ENCODE measurements around the gene FBXO24.
A peak's percentile ranks its signal among the peaks of the same experiment; 100 is the strongest.

The FBXO24 gene

DNA sequence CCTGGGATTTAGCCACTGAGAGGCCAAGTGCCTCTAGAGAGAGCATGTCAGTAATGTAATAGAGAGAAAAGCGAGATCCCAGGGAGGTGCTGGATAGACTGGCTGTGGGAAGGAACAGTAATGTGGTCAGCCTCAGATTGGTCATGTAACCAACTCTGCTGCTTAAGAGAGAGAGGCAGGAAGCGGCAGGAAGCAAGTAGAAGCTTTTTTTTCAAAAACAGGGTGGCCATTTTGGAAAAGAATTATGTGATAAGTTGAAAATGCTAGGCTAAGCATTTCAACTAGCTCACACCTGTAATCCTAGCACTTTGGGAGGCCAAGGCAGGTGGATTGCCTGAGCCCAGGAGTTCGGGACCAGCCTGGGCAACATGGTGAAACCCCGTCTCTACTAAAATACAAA is 12.3 kb downstream of the FBXO24 start:
- no peak for DNase-seq

DNA sequence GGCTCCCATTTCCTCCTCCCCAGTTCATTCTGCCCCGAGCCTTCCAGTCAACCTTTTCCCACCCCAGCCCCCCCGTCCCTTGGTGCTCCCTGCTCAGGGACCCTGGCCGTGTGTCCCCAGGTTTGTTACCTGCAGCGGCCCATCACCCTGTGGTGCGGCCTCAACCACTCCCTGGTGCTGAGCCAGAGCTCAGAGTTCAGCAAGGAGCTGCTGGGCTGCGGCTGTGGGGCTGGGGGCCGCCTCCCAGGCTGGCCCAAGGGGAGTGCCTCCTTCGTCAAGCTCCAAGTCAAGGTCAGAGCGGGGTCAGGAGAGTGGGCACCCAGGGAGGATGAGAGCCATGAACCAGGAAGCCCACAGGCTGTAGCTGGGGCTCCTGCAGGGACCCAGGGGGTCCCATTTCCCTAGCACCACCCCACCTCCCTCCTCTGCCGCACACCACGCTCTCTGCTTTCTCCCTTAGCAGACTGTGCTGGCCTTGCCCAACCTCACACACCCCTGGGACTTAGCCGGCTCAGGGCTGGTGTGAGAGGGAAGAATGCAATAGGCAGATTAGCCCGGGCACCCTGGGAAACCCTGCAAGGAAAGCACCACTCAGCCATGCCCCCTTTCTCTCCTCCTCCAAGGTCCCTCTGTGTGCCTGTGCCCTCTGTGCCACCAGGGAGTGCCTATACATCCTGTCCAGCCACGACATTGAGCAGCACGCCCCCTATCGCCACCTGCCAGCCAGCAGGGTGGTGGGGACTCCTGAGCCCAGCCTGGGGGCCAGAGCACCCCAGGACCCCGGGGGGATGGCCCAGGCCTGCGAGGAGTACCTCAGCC is 14.0 kb downstream of the FBXO24 start:
- no peak for DNase-seq

DNA sequence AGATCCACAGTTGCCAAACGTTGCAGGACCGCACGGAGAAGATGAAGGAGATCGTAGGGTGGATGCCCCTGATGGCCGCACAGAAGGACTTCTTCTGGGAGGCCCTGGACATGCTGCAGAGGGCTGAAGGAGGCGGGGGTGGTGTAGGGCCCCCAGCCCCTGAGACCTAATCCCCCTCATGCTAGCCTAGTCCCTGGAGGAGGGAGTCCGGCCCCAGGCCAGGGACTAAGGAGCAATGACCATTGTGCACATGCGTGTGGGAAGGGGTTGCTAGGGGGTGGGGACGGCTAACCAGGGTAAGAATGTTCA is 14.6 kb downstream of the FBXO24 start:
- no peak for DNase-seq

DNA sequence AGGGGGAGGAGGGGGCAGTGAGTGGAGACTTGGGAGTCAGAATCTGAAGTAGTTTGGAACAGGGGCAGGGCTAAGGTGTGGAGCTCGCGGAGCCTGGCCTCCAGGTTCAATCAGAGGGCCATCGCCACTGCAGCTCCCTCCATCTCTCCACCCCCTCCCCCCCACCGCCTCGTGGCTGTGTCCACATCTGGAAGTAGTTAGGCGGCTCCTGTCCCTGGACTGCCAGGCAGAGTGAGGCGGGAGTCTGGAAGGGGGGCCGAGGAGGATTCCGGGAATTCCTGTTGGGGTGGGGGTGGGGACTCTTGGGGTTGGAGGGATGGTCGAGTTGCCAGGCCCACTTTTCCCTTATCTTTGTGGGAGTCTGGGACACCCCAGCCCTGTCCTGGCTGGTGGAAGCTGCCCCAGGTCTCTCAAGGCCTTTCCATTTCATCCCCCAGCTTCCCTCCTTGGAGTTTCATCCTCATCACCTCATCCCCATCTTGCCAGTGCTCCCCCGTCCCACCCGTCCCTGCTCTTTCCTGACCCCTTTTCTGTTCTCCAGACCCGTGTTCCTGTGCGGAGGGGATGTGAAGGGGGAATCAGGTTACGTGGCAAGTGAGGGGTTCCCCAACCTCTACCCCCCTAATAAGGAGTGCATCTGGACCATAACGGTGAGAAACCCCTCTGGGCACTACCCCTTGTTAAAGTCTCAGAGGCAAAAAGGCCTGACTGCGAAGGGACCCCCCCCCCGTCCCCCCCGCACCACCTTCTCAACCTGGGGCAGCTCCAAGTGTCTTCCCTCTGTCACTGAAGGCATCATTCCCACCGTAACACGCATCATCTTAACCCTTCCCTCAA is 17.0 kb downstream of the FBXO24 start:
- DNase-seq = no peak

DNA sequence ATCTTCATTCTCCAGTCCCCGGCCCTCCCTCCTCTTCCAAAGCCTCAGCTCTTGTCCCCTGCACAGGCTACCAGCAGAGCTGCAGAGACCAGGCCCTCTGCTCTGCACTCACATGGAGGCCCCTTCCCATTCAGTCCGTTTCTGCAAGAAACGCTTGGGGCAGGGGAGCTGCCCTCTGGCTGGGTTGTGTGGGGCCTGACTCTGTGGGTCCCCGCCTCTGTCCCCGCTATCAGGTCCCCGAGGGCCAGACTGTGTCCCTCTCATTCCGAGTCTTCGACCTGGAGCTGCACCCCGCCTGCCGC is 17.5 kb downstream of the FBXO24 start:
- no peak for DNase-seq

DNA sequence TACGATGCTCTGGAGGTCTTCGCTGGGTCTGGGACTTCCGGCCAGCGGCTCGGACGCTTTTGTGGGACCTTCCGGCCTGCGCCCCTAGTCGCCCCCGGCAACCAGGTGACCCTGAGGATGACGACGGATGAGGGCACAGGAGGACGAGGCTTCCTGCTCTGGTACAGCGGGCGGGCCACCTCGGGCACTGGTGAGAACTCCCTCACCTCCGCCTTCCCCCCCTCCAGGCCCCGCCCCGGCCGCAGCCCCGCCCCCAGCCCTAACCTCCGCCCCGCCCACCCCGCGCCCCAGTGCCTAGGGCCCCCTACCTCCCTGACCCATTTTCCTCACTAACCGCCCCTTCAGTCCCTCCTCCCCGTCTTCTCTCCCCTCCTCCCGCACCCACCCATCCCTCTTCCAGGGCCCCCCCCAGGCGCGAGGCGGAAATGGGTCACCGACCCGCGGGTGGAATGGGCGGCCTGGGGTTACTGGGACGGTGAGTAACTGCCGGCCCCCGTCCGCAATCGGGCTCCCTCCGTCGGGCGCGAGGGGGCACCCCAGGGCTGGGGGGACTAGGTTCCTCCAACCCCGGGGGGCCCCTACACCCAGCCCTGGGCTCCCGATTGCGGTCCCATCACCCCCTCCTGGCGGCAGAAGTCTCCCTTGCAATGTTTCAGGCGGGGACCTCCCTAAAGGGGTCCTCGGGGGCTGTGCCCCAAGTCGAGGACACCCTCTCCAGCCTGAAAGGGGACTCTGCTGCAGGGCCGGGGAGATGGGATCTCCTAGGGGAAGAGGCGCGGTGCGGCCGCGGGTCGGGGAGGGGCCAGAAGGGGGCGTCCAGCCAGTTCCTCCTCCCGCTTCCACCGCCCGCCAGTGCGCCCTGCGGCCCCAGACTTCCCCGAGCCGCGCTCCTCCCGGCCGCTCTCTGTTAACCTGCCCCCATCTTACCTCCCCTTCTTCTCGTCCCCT is 18.2 kb downstream of the FBXO24 start:
- DNase-seq = peak; percentile 31

DNA sequence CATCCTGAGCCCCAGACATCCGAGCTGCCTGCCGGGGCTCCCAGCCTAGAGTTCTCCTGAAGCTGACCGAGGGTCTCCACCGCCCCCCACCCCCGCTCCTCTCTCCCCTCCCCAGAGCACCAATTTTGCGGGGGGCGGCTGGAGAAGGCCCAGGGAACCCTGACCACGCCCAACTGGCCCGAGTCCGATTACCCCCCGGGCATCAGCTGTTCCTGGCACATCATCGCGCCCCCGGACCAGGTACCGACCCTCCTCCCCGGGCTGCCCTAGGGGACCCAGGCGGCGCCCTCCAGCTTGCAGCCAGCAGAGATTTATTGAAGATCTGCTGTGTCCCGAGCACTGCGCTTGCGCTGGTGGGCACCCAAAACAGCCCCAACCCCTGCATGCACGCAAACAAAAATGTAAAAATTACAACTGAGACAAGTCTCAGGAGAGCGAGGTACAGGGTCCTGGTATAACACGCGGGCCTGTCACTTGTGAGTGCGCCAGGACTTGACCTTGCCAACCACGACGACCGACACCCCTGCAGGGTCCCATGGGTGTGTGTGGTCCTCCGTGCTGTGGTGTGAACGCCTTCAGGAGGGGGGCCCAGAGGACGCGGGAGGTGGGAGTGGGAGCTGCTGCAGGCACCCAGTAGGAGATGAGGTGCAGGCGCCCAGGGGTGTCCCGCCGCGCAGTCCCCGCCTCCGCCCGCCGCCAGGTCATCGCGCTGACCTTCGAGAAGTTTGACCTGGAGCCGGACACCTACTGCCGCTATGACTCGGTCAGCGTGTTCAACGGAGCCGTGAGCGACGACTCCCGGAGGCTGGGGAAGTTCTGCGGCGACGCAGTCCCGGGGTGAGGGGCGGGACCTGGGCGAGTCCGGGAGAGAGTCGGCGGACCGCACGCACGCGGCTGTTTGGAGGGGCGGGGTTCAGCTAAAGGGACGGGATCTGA is 19.1 kb downstream of the FBXO24 start:
- no peak for DNase-seq

DNA sequence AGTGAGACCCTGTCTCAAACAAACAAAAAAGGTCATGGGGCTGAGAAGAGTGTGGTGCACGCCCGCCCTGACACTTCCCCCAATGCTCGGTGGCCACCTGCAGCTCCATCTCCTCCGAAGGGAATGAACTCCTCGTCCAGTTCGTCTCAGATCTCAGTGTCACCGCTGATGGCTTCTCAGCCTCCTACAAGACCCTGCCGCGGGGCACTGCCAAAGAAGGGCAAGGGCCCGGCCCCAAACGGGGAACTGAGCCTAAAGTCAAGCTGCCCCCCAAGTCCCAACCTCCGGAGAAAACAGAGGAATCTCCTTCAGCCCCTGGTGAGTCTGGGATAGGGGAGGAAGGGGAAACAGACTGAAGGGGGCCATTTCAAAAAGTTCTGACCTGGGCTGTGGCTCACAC is 20.2 kb downstream of the FBXO24 start:
- no peak for DNase-seq

DNA sequence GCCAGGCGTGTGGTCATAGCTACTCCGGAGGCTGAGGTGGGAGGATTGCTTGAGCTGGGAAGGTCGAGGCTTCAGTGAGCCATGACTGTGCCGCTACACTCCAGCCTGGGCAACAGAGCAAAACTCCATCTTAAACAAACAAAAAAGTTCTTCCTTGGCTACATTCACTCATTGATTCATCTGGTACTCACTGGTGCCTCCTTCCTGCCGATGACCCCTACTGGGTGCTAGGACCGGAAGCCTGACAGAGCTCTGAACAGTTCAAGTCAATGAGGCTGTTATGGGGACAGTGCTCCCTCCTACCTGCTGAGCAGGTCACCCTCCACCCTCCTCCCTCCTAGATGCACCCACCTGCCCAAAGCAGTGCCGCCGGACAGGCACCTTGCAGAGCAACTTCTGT is 21.0 kb downstream of the FBXO24 start:
- no peak for DNase-seq

DNA sequence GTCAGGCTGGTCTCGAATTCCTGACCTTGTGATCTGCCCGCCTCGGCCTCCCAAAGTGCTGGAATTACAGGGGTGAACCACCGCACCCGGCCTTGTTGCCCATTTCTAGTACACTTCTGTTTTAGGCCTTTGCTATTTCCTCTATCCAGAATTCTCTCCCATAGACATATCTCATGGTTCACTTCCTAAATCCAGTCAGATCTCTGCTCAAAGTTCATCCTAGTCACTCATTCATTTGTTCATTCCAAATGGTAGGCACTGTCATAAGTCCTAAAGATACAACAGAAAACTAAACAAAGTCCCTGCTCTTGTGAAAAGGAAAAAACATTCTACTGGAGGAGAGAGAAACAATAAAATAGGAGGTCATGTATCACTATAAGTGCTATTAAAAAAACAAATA is 23.8 kb downstream of the FBXO24 start:
- DNase-seq = no peak

DNA sequence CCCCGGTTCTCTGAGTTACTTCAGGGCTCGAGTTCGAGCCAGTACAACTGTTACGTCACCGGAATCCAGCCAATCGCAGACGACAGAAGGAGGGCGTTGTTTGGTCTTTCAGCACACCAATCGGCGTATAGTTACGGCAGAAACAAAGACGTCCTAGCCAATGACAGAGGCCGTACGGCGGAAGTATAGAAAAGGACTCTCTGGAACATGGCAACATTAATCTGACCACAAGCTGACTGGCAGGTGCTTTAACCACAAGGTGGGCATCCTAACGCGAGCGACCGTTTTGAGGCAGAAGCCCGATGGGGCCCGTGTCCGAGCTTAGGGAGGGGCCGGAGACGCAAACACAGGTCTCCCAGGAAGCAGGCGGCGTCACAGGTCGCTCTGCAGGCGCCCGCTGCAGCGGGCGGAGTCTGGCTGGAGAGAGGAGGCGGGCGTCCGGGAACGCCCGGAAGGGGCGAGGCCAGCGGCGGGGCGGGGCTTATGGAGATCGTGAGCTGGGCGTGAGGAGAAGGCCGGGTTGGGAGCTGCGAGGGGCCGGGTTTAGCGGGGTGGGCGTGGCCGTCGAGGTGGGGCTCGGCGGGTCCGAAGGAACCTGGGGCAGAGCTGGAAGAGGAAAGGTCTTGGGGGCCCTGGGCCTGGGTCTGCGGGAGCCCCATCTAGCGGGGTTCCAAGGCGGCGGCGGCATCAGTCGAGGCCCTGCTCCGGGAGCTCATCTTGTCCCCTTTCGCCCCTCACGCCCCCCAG is 26.0 kb downstream of the FBXO24 start, which contains the start of gene MOSPD3:
MOSPD3 (plus strand) TSS at position 558 of the 747 bp plus-strand sequence. CDS start 252 bp downstream, outside the sequence.
- DNase-seq = peak; percentile 99

DNA sequence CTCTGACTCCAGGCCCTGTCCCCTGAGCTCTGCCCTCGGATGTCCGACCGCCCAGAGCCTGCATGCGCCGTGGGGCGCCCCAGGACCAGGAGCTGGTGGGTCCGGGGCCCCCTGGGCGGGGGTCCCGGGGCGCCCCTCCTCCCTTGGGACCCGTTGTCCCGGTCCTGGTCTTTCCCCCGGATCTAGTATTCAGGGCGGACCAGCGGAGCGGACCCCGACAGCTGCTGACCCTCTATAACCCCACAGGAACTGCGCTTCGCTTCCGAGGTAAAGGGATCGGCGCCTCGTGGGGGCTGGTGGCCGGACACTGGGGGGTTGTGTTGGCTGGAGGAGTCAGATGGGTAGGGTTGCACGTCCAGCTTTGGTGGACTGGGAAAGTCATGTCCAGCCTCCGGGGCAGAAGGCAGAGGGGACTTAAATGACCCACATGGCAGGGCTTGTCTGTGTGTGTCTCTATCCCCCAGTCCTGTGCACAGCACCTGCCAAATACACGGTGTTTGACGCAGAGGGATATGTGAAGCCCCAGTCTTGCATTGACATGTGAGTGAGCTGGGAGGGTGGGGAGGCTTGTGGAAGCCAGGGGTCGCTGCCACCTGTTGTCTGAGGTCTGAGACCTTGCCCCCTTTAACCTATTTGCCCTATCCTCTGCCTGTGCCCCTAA is 26.7 kb downstream of the FBXO24 start:
- no peak for DNase-seq

DNA sequence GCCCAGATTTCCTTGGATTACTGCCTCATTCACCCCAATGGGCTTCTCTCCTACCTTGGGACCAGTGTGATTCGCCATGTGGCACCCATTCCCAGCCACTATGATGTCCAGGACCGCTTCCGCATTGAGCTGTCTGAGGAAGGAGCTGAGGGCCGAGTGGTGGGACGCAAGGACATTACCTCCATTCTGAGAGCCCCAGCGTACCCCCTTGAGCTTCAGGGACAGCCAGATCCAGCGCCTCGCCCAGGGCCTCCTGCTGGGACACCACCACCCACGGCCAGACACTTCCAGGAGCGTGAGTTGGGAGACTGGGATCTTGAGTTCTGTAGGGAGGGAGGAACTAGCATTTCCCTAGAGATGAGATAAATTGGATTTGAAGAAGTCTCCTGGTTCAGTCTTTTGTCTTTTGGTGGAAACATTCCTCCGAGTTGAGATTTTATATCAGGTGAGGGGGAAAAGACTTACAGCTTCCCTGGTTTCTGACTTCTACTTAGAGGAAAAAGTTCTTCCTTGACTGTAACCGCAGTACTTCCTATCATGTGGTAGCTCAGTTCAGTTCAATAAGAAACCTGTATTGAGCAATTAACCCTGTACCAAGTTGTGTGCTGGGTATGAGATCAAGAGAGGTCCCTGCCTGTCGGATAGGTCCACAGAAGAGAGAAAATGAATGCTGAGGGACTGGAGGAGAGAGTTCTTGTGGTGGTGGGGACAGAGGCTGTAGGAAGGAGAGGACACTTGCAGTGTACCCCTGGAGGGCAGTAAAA is 27.5 kb downstream of the FBXO24 start:
- no peak for DNase-seq

DNA sequence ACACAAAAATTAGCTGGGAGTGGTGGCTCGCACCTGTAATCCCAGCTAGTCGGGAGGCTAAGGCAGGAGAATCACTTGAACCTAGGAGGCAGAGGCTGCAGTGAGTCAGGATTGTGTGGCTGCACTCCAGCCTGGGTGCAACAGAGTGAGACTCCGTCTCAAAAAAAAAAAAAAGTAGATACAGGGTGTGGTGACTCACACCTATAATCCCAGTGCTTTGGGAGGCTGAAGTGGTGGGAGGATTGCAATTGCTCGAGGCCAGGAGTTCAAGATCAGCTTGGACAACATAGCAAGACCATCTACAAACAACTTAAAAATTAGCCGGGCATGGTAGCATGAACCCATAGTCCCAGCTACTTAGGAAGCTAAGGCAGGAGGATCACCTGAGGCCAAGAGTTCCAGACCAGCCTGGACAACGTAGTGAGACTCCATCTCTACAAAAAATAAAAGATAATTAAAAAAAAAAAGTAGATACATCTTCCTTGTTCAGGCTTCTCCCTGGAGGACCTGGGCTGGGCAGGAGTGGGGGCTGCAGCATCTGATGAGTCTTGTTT is 28.3 kb downstream of the FBXO24 start:
- DNase-seq = no peak

DNA sequence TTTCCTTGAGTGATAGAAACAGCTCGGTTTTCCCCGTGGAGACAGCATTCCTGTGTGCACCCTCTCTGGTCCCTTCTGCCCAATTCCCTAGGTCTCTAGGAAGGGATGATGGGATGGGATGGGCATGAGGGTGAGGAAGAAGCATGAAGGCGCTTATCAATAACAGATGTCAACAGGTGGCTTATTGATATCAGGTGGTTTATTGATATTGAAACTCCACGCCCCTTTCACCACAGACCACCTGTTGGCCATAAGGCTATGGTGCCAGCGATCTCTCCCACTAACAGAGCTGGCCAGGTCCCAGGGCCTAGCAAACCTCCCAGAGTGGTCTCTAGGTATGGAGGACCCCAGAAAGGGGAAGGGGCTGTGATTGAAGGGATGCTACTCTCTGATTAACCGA is 34.1 kb downstream of the FBXO24 start:
- DNase-seq = no peak

DNA sequence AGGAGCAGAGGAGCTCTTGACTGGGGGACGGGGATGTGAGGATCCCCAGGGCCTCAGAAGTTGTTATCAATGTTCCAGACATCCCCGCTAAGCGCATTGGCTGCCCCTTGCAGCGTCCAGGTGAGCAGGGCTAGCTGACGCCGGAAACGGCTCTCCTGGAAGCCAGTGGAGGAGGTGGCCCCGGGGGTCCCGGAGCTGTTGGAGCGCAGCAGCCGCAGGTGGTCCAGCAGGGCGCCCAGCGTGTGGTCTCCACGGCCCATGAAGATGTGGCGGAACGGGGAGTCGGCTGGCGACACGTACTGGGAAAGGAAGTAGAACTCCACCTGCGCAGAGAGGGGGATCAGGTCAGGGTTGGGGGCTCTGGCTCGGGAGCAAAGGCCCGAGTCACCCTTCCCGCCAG is 34.7 kb downstream of the FBXO24 start:
- no peak for DNase-seq

DNA sequence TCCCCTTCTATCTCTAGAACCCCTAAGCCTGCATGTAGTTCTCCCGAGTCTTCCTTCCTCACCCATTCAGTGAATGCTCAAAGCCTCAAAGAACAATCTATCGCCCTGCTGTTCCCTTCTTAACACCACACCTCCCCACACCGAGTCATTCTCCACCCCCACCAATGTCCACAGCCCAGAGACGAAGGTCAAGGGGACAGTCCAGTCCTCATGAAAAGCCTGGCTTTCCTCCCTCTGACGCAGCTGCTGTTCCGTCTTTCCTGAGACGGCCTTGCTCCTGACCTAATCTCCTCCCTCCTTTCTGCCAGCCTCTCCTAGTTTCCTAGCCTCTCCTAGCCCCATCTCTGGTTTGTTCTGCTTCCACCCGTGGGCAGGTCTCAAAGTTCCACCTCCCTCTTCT is 35.4 kb downstream of the FBXO24 start:
- no peak for DNase-seq

DNA sequence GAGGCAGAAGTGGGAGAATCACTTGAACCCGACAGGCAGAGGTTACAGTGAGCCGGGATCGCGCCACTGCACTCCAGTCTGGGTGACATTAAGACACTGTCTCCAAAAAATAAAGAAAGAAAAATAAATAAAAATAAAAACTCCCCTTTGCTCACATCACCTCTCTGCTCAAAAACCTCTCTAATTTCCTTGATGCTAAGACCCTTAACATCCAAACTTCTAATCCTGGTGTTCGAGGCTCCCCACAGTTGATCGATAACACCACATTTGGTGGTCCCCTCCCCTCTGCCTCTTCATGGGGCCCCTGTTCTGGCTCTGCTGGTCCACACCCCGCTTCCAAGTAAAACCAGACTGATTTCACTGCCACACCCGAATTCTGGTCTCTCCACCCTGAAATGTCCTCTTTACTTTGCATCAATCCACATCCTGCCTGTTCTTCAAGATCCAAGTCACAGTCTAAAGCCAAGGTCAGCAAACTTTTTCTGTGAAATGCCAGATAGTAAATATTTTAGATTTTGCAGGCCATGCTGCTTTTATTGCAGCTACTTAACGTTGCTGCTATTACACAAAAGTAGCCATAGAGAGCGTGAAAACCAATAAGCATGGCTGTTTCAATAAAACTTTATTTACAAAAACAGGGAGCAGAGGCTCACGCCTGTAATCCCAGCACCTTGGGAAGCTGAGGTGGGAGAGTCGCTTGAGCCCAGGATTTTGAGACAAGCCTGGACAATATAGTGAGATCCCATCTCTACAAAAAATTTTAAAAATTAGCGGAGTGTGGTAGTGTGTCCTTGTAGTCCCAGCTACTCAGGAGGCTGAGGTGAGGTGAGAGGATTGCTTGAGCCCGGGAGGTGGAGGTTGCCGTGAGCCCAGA is 38.1 kb downstream of the FBXO24 start:
- DNase-seq = no peak

DNA sequence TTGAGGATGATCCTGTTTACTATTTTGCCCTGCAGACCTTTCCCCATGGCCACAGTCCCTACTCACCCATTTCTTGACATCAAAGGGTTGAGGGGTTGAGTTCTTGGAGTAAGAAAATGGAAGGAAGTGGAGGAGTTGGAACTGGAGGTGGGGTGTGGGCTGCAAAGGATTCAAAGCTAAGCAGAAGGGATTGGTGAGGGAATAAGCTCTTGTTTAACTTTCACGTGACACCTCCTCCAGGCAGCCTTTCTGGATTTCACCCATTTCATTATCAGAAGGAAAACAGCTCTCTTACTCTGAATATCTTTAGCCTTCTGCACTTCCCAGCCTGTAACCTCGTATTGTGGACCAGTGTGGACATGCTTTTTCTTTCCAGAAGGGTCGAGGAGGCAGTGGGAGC is 39.9 kb downstream of the FBXO24 start:
- no peak for DNase-seq

Measured in DMS153 (cell line).